Measurements from ENCODE around the gene SHISA7. TPM values are rescaled to one million over a fixed set of nuclear protein-coding genes. Genes with fewer than 3 reads are reported as not detected.
"Not testable (repeated sequence)": the region's sequence is repeated elsewhere in the genome, so short reads cannot be mapped to it uniquely, and the experiment has no call there.

Gene SHISA7
- total RNA-seq, 1 experiment from 2014 or later, result not detected

- peak overlapping the region; percentile 95 for H3K9ac ChIP-seq (ENCODE audit: low read length)
- BruUV-seq (replicated peaks), result no TSS peak
- no peaks in the 10 kb centered on the region for H3K27me3 ChIP-seq (ENCODE audit: low read length)
- ATAC-seq, result peak; percentile 93
- peak overlapping the region; percentile 79 for H3K4me3 ChIP-seq (ENCODE audit: low read length)
- ChIA-PET CTCF (interaction anchor here (0.5 kb wide), 1 partner anchor 53 kb away, joined by 3 read pairs; no protein-coding TSS in a partner anchor), POLR2A (ENCODE audit: unreplicated experiment) (interaction anchor here (0.6 to 1.1 kb wide), 4 partner anchors 17 to 77 kb away, joined by 4 to 14 read pairs (median 7); partner anchors contain the start of genes KMT5C and NAT14)
- H3K36me3 ChIP-seq (ENCODE audit: low read depth, low read length), result peaks cover 32% of the 10 kb centered on the region
- H4K20me1 ChIP-seq (ENCODE audit: low read length), result peaks cover 34% of the 10 kb centered on the region
- H3F3A ChIP-seq (ENCODE audit: low read length, unreplicated experiment), result peaks cover 2% of the 10 kb centered on the region
- intact Hi-C loops (cut with micrococcal nuclease), result no loop called here
- no peaks in the 10 kb centered on the region for H3K9me3 ChIP-seq (ENCODE audit: low read length)
- peak; percentile 99 for DNase-seq
- H3K4me2 ChIP-seq (ENCODE audit: low read length), result peak overlapping the region; percentile 97
- H3K9me2 ChIP-seq (replicated peaks; ENCODE audit: low read length), result no peaks in the 10 kb centered on the region
- no peak for TF ChIP-seq CTCF (conservative IDR thresholded peaks at IDR 0.05; ENCODE audit: low read depth, low read length)
- no peak for TF ChIP-seq EZH2 (IDR thresholded peaks at IDR 0.05; ENCODE audit: low read length, unreplicated experiment)
- TF ChIP-seq EZH2phosphoT487 (IDR thresholded peaks at IDR 0.05; ENCODE audit: borderline replicate concordance, low read length), result no peak
- H3K27ac ChIP-seq (ENCODE audit: low read length), result peak overlapping the region; percentile 93
- peaks cover 20% of the 10 kb centered on the region for H3K4me1 ChIP-seq (ENCODE audit: insufficient read depth, low read length)
- H3K79me2 ChIP-seq (ENCODE audit: low read length), result peaks cover 43% of the 10 kb centered on the region
- H2AFZ ChIP-seq (ENCODE audit: low read length), result peak overlapping the region; percentile 74
Observed at GRCh38 chr19:55407800-55408532, 35.1 kb downstream of the SHISA7 start.

- BruUV-seq (replicated peaks); H3F3A ChIP-seq (ENCODE audit: low read length, unreplicated experiment); DNase-seq; H3K9me2 ChIP-seq (replicated peaks; ENCODE audit: low read length); ATAC-seq; H3K27me3 ChIP-seq (ENCODE audit: low read length); intact Hi-C loops (cut with micrococcal nuclease); H3K9me3 ChIP-seq (ENCODE audit: low read length): not testable (repeated sequence)
- peaks cover 37% of the 10 kb centered on the region for H3K36me3 ChIP-seq (ENCODE audit: low read depth, low read length)
- CTCF ChIA-PET, result interaction anchor here (0.5 kb wide), 1 partner anchor 53 kb away, joined by 3 read pairs; no protein-coding TSS in a partner anchor
- peak within 1 kb of the TSS; percentile 74 for H2AFZ ChIP-seq (ENCODE audit: low read length)
- H4K20me1 ChIP-seq (ENCODE audit: low read length), result peaks cover 39% of the 10 kb centered on the region
- H3K4me2 ChIP-seq (ENCODE audit: low read length), result peak within 1 kb of the TSS; percentile 97
- peaks cover 48% of the 10 kb centered on the region for H3K79me2 ChIP-seq (ENCODE audit: low read length)
- peak within 1 kb of the TSS; percentile 95 for H3K9ac ChIP-seq (ENCODE audit: low read length)
- H3K4me1 ChIP-seq (ENCODE audit: insufficient read depth, low read length), result peaks cover 20% of the 10 kb centered on the region
- POLR2A ChIA-PET (ENCODE audit: unreplicated experiment), result interaction anchor here (0.6 to 1.1 kb wide), 4 partner anchors 16 to 77 kb away, joined by 4 to 14 read pairs (median 7); partner anchors contain the start of genes KMT5C and NAT14
- H3K4me3 ChIP-seq (ENCODE audit: low read length), result peak within 1 kb of the TSS; percentile 79
- peak within 1 kb of the TSS; percentile 93 for H3K27ac ChIP-seq (ENCODE audit: low read length)
Observed at GRCh38 chr19:55407550-55407799, 35.6 kb downstream of the SHISA7 start, which contains the start of gene UBE2S. TSS of gene UBE2S (minus strand) at chr19:55407788. CDS start at chr19:55407589, 199 bp downstream.

GRCh38 chr19:55406826-55407549 is 36.1 kb downstream of the SHISA7 start:
- BruUV-seq (replicated peaks), result TSS peak; percentile 60
- peak overlapping the region; percentile 97 for H3K4me2 ChIP-seq (ENCODE audit: low read length)
- peak overlapping the region; percentile 79 for H3K4me3 ChIP-seq (ENCODE audit: low read length)
- TF ChIP-seq EZH2phosphoT487 (IDR thresholded peaks at IDR 0.05; ENCODE audit: borderline replicate concordance, low read length) (no peak), CTCF (conservative IDR thresholded peaks at IDR 0.05; ENCODE audit: low read depth, low read length) (no peak), EZH2 (IDR thresholded peaks at IDR 0.05; ENCODE audit: low read length, unreplicated experiment) (no peak)
- H3K27me3 ChIP-seq (ENCODE audit: low read length), result no peaks in the 10 kb centered on the region
- DNase-seq (no peak), ATAC-seq (peak; percentile 11)
- peaks cover 10% of the 10 kb centered on the region for H3F3A ChIP-seq (ENCODE audit: low read length, unreplicated experiment)
- ChIA-PET CTCF (interaction anchor here (0.5 kb wide), 1 partner anchor 54 kb away, joined by 3 read pairs; no protein-coding TSS in a partner anchor), POLR2A (ENCODE audit: unreplicated experiment) (interaction anchor here (0.5 to 1.1 kb wide), 2 partner anchors 16 to 345 kb away, joined by 3 to 14 read pairs; no protein-coding TSS in a partner anchor)
- no peaks in the 10 kb centered on the region for H3K9me3 ChIP-seq (ENCODE audit: low read length)
- H3K9ac ChIP-seq (ENCODE audit: low read length), result peak overlapping the region; percentile 95
- peak overlapping the region; percentile 93 for H3K27ac ChIP-seq (ENCODE audit: low read length)
- H4K20me1 ChIP-seq (ENCODE audit: low read length), result peaks cover 44% of the 10 kb centered on the region
- intact Hi-C loops (cut with micrococcal nuclease), result no loop called here
- H3K79me2 ChIP-seq (ENCODE audit: low read length), result peaks cover 53% of the 10 kb centered on the region
- peaks cover 20% of the 10 kb centered on the region for H3K4me1 ChIP-seq (ENCODE audit: insufficient read depth, low read length)
- no peak overlapping the region for H2AFZ ChIP-seq (ENCODE audit: low read length)
- peaks cover 42% of the 10 kb centered on the region for H3K36me3 ChIP-seq (ENCODE audit: low read depth, low read length)
- H3K9me2 ChIP-seq (replicated peaks; ENCODE audit: low read length), result no peaks in the 10 kb centered on the region
